ENCODE data around the gene RBM4. TPM values are rescaled to one million over a fixed set of nuclear protein-coding genes. Genes with fewer than 3 reads are reported as not detected.

Gene RBM4
- total and polyA plus RNA-seq, 9 of the 15 experiments (the other 6 are each of a cell fraction or from before 2014, with no cell fraction given) = 81.6 to 233 (median 122) TPM

DNA sequence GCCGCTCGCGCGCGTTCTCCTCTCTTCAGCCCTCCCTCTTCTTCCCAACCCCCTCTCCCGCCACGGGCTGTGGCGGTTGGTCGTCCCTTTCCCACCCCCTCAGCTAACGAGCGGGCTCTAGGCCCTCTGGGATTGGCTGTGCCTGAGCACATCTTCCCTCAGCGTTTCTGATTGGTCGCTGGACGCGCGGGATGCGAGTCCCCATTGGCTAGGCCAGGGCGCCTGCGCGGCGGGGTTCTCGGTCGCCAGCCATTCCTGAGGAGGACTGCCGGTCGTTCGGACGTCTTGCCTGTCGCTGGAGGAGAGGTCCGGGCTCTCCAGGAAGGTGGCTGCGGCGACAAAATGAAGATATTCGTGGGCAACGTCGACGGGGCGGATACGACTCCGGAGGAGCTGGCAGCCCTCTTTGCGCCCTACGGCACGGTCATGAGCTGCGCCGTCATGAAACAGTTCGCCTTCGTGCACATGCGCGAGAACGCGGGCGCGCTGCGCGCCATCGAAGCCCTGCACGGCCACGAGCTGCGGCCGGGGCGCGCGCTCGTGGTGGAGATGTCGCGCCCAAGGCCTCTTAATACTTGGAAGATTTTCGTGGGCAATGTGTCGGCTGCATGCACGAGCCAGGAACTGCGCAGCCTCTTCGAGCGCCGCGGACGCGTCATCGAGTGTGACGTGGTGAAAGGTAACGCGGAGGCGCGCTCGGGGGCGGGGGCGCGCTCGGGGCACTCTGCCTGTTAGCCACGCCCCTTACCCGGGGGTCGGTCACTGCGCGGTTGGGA, 21.9 kb upstream of the RBM4 start, which contains the start of gene RBM14 (continued):
- TF ChIP-seq THAP12 (CRISPR knock-in tag; IDR thresholded peaks at IDR 0.05) (0 out of 2 replicates have a peak, but pooled peaks have one; percentile 48), BMI1 (IDR thresholded peaks at IDR 0.05; ENCODE audit: low read length) (no peak), IRF9 (tag; IDR thresholded peaks at IDR 0.05) (no peak), PHF8 (IDR thresholded peaks at IDR 0.05; ENCODE audit: borderline replicate concordance, low read length) (peak; percentile 96), ZNF311 (CRISPR knock-in tag; IDR thresholded peaks at IDR 0.05) (peak; percentile 69; the same call in 1 of the 2 replicates), ZNF174 (CRISPR knock-in tag; IDR thresholded peaks at IDR 0.05) (peak; percentile 7; the same call in 1 of the 2 replicates), ZNF143 (CRISPR knock-in tag; IDR thresholded peaks at IDR 0.05) (no peak), ZNF589 (CRISPR knock-in tag; IDR thresholded peaks at IDR 0.05; ENCODE audit: low read depth) (peak; percentile 90), ZNF197 (CRISPR knock-in tag; IDR thresholded peaks at IDR 0.05; ENCODE audit: low read depth) (peak; percentile 93; the same call in 1 of the 2 replicates), POLR2G (IDR thresholded peaks at IDR 0.05; ENCODE audit: low read depth, low read length) (peak; percentile 100), SMC3 (conservative IDR thresholded peaks at IDR 0.05; ENCODE audit: insufficient read depth, low read depth, low read length) (no peak), FOXP1 (CRISPR knock-in tag; IDR thresholded peaks at IDR 0.05) (peak; percentile 85; the same call in 1 of the 2 replicates), ZNF24 (IDR thresholded peaks at IDR 0.05) (no peak), ZNF124 (CRISPR knock-in tag; IDR thresholded peaks at IDR 0.05) (no peak), BDP1 (IDR thresholded peaks at IDR 0.05; ENCODE audit: insufficient read depth, insufficient read length) (no peak), ZNF239 (CRISPR knock-in tag; IDR thresholded peaks at IDR 0.05) (no peak), ZBTB17 (CRISPR knock-in tag; IDR thresholded peaks at IDR 0.05) (peak; percentile 73), NFIX (CRISPR knock-in tag; IDR thresholded peaks at IDR 0.05; ENCODE audit: low read depth) (no peak)
- TF ChIP-seq, protein P1, sequence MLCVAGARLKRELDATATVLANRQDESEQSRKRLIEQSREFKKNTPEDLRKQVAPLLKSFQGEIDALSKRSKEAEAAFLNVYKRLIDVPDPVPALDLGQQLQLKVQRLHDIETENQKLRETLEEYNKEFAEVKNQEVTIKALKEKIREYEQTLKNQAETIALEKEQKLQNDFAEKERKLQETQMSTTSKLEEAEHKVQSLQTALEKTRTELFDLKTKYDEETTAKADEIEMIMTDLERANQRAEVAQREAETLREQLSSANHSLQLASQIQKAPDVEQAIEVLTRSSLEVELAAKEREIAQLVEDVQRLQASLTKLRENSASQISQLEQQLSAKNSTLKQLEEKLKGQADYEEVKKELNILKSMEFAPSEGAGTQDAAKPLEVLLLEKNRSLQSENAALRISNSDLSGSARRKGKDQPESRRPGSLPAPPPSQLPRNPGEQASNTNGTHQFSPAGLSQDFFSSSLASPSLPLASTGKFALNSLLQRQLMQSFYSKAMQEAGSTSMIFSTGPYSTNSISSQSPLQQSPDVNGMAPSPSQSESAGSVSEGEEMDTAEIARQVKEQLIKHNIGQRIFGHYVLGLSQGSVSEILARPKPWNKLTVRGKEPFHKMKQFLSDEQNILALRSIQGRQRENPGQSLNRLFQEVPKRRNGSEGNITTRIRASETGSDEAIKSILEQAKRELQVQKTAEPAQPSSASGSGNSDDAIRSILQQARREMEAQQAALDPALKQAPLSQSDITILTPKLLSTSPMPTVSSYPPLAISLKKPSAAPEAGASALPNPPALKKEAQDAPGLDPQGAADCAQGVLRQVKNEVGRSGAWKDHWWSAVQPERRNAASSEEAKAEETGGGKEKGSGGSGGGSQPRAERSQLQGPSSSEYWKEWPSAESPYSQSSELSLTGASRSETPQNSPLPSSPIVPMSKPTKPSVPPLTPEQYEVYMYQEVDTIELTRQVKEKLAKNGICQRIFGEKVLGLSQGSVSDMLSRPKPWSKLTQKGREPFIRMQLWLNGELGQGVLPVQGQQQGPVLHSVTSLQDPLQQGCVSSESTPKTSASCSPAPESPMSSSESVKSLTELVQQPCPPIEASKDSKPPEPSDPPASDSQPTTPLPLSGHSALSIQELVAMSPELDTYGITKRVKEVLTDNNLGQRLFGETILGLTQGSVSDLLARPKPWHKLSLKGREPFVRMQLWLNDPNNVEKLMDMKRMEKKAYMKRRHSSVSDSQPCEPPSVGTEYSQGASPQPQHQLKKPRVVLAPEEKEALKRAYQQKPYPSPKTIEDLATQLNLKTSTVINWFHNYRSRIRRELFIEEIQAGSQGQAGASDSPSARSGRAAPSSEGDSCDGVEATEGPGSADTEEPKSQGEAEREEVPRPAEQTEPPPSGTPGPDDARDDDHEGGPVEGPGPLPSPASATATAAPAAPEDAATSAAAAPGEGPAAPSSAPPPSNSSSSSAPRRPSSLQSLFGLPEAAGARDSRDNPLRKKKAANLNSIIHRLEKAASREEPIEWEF (CRISPR knock-in tag; IDR thresholded peaks at IDR 0.05) = no peak
- TF ChIP-seq, protein P2, sequence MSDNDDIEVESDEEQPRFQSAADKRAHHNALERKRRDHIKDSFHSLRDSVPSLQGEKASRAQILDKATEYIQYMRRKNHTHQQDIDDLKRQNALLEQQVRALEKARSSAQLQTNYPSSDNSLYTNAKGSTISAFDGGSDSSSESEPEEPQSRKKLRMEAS (CRISPR knock-in tag; IDR thresholded peaks at IDR 0.05) = peak; percentile 94
